Measurements from ENCODE around the gene ITGA6.

ITGA6 gene

GRCh38 chr2:172404824-172405223, 22.6 kb upstream of the ITGA6 start:
- no peak for DNase-seq (ENCODE audit: low spot score)
- Mint-ChIP-seq H3K4me1 (ENCODE audit: low read depth) (no peaks in the 10 kb centered on the region), H3K27ac (no peak overlapping the region), H3K36me3 (ENCODE audit: low read depth) (no peaks in the 10 kb centered on the region), H3K27me3 (ENCODE audit: low read depth) (peaks cover 12% of the 10 kb centered on the region), H3K4me3 (no peak overlapping the region), H3K9me3 (no peaks in the 10 kb centered on the region)

DNA sequence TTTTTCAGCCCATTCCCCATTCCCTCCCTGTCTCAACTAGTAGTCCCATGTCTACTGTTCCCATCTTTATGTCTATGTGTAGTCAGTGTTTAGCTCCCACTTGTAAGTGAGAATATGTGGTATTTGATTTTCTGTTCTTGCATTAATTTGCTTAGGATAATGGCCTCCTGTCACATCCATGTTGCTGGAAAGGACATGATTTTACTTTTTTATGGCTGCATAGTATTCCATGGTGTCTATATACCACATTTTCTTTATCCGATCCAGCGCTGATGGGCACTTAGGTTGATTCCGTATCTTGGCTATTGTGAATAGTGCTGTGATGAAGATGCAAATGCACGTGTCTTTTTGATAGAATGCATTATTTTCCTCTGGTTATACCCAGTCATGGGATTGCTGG, 21.7 kb upstream of the ITGA6 start:
- Mint-ChIP-seq H3K27ac (no peak overlapping the region), H3K4me3 (no peak overlapping the region), H3K9me3 (no peaks in the 10 kb centered on the region), H3K4me1 (ENCODE audit: low read depth) (no peaks in the 10 kb centered on the region), H3K27me3 (ENCODE audit: low read depth) (peaks cover 12% of the 10 kb centered on the region), H3K36me3 (ENCODE audit: low read depth) (no peaks in the 10 kb centered on the region)
- DNase-seq (ENCODE audit: low spot score): no peak

DNA sequence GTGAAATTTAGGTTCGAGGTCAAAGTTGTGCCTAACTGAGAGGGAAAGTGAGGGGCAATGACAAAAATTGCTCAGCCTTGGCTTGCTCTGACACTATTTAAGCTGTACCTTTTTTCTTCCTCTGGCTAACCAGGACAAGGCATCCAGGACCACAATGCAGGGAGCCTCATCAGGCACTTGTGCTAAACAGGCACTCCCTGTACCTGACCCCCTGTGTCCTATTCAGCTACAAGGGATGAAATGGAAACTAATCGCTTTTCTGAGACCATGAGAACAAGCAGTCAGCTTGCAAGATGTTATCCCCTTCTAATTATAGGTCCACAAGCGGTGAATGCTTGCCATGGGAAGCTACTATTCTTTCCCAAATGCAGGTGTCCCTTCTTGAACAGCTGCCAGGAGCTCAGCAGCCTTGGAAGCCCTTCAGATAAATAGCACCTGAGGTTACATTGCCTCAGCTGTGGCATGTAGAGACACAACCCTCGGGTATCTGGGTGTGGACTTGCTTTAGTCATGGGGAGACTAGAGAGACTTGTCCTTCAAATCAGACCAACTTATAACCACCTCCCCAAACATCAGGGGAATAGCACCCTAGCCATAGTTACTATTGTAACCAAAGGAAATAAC, 19.1 kb upstream of the ITGA6 start:
- Mint-ChIP-seq H3K27ac (no peak overlapping the region), H3K9me3 (peaks cover 5% of the 10 kb centered on the region), H3K4me1 (ENCODE audit: low read depth) (no peaks in the 10 kb centered on the region), H3K4me3 (no peak overlapping the region), H3K27me3 (ENCODE audit: low read depth) (peaks cover 18% of the 10 kb centered on the region), H3K36me3 (ENCODE audit: low read depth) (no peaks in the 10 kb centered on the region)
- DNase-seq (ENCODE audit: low spot score): no peak

GRCh38 chr2:172409042-172409441, 18.3 kb upstream of the ITGA6 start:
- Mint-ChIP-seq H3K36me3 (ENCODE audit: low read depth) (no peaks in the 10 kb centered on the region), H3K4me1 (ENCODE audit: low read depth) (no peaks in the 10 kb centered on the region), H3K27me3 (ENCODE audit: low read depth) (peaks cover 14% of the 10 kb centered on the region), H3K27ac (no peak overlapping the region), H3K4me3 (no peak overlapping the region), H3K9me3 (peaks cover 5% of the 10 kb centered on the region)
- DNase-seq (ENCODE audit: low spot score): no peak

- Mint-ChIP-seq H3K36me3 (ENCODE audit: low read depth) (no peaks in the 10 kb centered on the region), H3K4me1 (ENCODE audit: low read depth) (no peaks in the 10 kb centered on the region), H3K4me3 (no peak overlapping the region), H3K9me3 (peaks cover 5% of the 10 kb centered on the region), H3K27me3 (ENCODE audit: low read depth) (peaks cover 12% of the 10 kb centered on the region), H3K27ac (no peak overlapping the region)
- DNase-seq (ENCODE audit: low spot score): no peak
Measured at GRCh38 chr2:172412984-172413492, 14.3 kb upstream of the ITGA6 start.

DNA sequence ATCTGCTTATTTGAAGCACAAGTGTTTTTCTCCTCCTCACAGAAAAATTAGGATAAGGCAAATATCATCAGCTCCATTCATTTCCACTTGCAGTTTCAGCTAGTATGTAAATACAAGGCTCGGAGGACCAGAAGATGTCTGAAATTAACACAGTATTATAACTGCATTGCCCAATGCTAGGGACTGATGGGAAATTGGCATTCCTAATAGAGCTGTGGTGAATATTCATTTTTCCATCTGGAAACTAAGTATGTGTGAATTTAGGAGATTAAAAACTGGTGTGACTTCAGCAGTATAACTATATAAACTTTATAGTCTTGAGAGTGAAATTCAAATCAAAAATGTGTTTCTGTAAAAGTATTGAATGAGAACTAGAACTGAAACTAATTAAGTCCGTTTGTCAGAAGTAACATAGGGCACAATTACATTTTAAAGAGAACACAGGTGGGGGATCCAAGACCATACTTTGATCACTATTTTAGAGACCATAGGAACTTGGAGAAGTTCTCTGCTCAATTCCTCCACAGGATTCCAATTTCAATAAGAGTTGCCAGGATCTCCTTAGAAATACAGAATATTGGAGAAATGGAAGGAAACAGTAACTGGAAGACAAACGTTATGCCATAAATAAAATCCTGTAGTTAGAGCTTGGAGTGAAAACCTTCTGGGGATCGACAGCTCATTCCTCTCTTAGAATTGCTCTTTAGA, 12.1 kb upstream of the ITGA6 start:
- H3K4me3 Mint-ChIP-seq: no peak overlapping the region
- peaks cover 5% of the 10 kb centered on the region for H3K9me3 Mint-ChIP-seq
- no peaks in the 10 kb centered on the region for H3K36me3 Mint-ChIP-seq (ENCODE audit: low read depth)
- H3K4me1 Mint-ChIP-seq (ENCODE audit: low read depth): no peaks in the 10 kb centered on the region
- no peak for DNase-seq (ENCODE audit: low spot score)
- peaks cover 24% of the 10 kb centered on the region for H3K27me3 Mint-ChIP-seq (ENCODE audit: low read depth)
- no peak overlapping the region for H3K27ac Mint-ChIP-seq

DNA sequence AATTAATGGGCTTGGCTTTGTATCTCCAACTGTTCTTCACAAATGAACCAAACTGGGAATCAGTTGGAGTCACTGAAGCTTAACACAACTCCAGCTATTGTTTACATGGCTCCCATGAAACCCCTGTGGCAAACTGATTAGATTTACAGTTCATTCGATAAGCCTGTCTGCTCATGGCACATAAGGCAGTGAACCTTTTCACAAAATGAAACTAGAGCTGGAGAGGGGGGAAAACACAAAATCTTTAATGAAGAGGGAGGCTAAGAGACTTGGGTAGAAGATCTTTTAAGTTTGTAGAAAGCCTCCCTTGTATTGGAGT, 11.6 kb upstream of the ITGA6 start:
- Mint-ChIP-seq H3K27me3 (ENCODE audit: low read depth) (peaks cover 29% of the 10 kb centered on the region), H3K4me3 (no peak overlapping the region), H3K4me1 (ENCODE audit: low read depth) (no peaks in the 10 kb centered on the region), H3K27ac (no peak overlapping the region), H3K36me3 (ENCODE audit: low read depth) (no peaks in the 10 kb centered on the region), H3K9me3 (peaks cover 5% of the 10 kb centered on the region)
- no peak for DNase-seq (ENCODE audit: low spot score)

DNA sequence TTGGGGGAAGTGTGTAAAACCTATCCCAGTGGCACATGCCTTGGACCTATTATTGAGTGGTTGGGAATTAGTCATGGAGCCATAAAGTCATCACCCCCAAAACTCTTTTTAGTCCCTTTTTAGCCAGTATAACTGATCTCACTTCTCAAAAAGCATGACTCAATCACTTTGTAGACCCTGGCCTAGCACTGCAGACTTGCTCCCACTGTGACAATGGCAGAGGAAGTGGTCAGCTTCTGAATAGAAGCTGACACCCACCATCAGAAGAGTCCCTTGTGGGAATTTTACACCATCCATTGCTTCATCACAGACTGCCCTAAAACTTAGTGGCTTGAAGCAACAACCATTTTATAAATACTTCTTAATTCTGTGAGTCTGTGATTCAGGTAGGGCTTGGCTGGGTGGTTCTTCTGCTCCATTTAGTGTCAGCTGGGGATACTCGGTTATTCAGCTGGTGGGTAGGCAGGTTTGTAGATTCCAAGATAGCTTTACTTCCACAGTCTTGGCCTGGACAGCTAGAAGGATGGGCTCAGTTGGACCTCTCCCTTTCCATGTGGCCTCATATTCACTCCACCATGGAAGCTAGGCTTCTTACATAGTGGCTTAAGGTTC, 10.8 kb upstream of the ITGA6 start:
- DNase-seq (ENCODE audit: low spot score): no peak
- H3K27ac Mint-ChIP-seq: no peak overlapping the region
- peaks cover 34% of the 10 kb centered on the region for H3K27me3 Mint-ChIP-seq (ENCODE audit: low read depth)

GRCh38 chr2:172420216-172420615, 7.2 kb upstream of the ITGA6 start:
- Mint-ChIP-seq H3K9me3 (no peaks in the 10 kb centered on the region), H3K27me3 (ENCODE audit: low read depth) (peaks cover 52% of the 10 kb centered on the region), H3K36me3 (ENCODE audit: low read depth) (no peaks in the 10 kb centered on the region), H3K4me1 (ENCODE audit: low read depth) (peaks cover 8% of the 10 kb centered on the region), H3K27ac (no peak overlapping the region), H3K4me3 (no peak overlapping the region)
- DNase-seq (ENCODE audit: low spot score): no peak

More for the DNA sequence above, 10.8 kb upstream of the ITGA6 start:
- H3K9me3 Mint-ChIP-seq: no peaks in the 10 kb centered on the region
- H3K36me3 Mint-ChIP-seq (ENCODE audit: low read depth): no peaks in the 10 kb centered on the region
- no peak overlapping the region for H3K4me3 Mint-ChIP-seq
- H3K4me1 Mint-ChIP-seq (ENCODE audit: low read depth): no peaks in the 10 kb centered on the region

- DNase-seq (ENCODE audit: low spot score): no peak
- Mint-ChIP-seq H3K36me3 (ENCODE audit: low read depth) (no peaks in the 10 kb centered on the region), H3K4me1 (ENCODE audit: low read depth) (peaks cover 15% of the 10 kb centered on the region), H3K27ac (no peak overlapping the region), H3K9me3 (no peaks in the 10 kb centered on the region), H3K27me3 (ENCODE audit: low read depth) (peaks cover 70% of the 10 kb centered on the region), H3K4me3 (no peak overlapping the region)
Measured at GRCh38 chr2:172423160-172423559, 4.2 kb upstream of the ITGA6 start.

DNA sequence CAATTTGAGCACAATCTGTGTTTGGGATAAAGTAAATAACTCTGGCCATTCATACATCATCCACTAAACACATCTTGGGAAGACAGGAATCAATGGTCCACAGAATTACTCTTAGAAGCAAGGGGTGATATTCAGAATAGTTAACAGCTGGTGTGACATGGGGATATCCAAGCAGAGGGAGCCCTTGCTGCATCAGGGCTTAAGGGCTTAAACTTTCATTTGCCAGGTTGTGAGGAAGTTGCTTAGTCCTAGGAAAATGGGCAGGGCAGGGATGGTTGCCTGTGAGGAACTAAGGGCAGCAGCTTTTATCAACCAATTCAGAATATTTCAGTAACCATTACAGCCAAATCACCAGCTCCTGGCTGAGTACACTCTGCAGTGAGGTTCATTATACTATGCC, 2.0 kb upstream of the ITGA6 start:
- no peaks in the 10 kb centered on the region for H3K9me3 Mint-ChIP-seq
- no peak for DNase-seq (ENCODE audit: low spot score)
- peaks cover 23% of the 10 kb centered on the region for H3K4me1 Mint-ChIP-seq (ENCODE audit: low read depth)
- no peaks in the 10 kb centered on the region for H3K36me3 Mint-ChIP-seq (ENCODE audit: low read depth)
- H3K4me3 Mint-ChIP-seq: no peak overlapping the region
- peaks cover 80% of the 10 kb centered on the region for H3K27me3 Mint-ChIP-seq (ENCODE audit: low read depth)
- no peak overlapping the region for H3K27ac Mint-ChIP-seq

GRCh38 chr2:172426635-172427255, 641 bp upstream of the ITGA6 start:
- peaks cover 80% of the 10 kb centered on the region for H3K27me3 Mint-ChIP-seq (ENCODE audit: low read depth)
- no peaks in the 10 kb centered on the region for H3K9me3 Mint-ChIP-seq
- H3K4me3 Mint-ChIP-seq: peak overlapping the region; percentile 80
- H3K36me3 Mint-ChIP-seq (ENCODE audit: low read depth): no peaks in the 10 kb centered on the region
- H3K4me1 Mint-ChIP-seq (ENCODE audit: low read depth): peaks cover 23% of the 10 kb centered on the region
- H3K27ac Mint-ChIP-seq: no peak overlapping the region
- DNase-seq (ENCODE audit: low spot score): no peak

DNA sequence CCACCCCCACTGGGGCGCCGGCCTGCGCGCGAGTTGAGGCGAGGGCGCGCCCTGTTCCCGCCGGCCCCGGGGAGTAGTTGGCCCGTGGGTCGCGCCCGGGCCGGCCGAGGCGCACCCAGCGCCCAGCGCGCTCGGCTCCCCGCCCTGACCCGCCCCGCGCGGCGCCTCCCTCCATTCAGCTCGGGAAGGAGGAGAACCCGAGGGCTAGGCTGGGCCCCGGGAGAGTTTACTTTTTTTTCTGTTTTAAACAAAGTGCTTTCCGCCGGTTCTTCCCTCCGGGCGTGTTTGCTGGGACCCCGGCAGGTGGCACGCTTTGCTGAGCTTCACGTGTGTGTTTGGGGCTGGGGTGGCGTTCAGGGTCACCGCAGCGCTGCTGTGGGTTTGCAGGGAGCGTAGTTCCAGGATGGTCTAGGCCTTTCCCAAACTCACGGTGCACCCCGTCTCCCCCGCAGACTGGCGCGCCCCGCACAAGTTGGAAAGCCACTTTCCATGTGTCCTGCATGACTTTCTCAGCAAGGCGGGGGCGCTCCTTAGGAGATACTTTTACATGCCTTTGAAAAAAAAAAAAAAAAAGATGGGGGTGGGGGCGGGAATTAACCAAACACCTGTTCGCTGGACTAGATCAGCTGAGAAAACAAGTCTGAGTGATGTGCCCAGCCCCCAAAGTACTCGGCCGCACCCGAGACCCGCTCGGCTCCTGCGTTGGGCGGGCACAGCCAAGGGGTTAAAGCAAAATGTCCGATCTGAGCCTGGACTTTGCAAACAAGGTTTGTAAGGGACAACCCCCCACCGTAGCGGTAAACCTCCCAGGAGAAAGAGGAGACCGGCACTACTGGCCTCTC, 825 bp downstream of the ITGA6 start:
- Mint-ChIP-seq H3K4me3 (peak overlapping the region; percentile 70), H3K4me1 (ENCODE audit: low read depth) (peaks cover 17% of the 10 kb centered on the region), H3K36me3 (ENCODE audit: low read depth) (no peaks in the 10 kb centered on the region), H3K27me3 (ENCODE audit: low read depth) (peaks cover 83% of the 10 kb centered on the region), H3K27ac (no peak overlapping the region), H3K9me3 (no peaks in the 10 kb centered on the region)
- DNase-seq (ENCODE audit: low spot score): no peak

All from T-helper 2 cell treated with Interferon-gamma antibody and Interleukin-4, amounts not matched to agents 5 μg/mL and 100 μg/mL, for 36 hours (primary cell).